Sigmoid colon (tissue), 4 donors: ENCODE results near the gene CDKAL1.

Source experiments
- POLR2AphosphoS5 ChIP-seq, 4 donors: sonication (generic); formaldehyde crosslinking; IDR thresholded peaks; one replicate each; pipeline ENCODE4 v1.6.1; 2017; ENCODE audit warnings: antibody characterized with exemption in 4 of 4
- TF ChIP-seq, protein P1 (sequence below), 4 experiments: fragments of 450-650 bp in 3 of 4; fragments of 200-600 bp in 1 of 4; IDR thresholded peaks; one replicate each; pipeline ENCODE4 v1.5.1; 2016 to 2019; ENCODE audit warnings: antibody characterized with exemption in 4 of 4, mild to moderate bottlenecking in 3 of 4, moderate library complexity in 2 of 4

DNA sequence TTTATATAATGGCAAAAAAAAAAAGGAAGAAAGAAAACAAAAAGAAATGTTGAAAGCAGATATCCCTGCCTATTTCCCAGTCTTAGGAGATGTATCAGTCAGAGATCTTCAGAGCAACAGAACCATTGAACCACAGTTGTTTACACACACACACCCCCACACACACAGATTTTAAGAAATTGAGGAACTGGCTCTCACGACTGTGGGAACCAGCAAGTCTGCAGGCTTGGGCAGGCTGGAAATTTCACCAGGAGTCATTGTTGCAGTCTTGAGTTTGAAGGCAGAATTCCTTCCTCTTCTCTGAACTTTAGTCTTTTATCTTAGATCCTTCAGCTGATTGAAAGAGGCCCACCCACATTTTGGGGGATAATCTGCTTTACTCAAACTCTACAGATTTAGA, 380.9 kb downstream of the CDKAL1 start:
- TF ChIP-seq POLR2AphosphoS5 (IDR thresholded peaks at IDR 0.05), result no peak
- TF ChIP-seq, protein P1, sequence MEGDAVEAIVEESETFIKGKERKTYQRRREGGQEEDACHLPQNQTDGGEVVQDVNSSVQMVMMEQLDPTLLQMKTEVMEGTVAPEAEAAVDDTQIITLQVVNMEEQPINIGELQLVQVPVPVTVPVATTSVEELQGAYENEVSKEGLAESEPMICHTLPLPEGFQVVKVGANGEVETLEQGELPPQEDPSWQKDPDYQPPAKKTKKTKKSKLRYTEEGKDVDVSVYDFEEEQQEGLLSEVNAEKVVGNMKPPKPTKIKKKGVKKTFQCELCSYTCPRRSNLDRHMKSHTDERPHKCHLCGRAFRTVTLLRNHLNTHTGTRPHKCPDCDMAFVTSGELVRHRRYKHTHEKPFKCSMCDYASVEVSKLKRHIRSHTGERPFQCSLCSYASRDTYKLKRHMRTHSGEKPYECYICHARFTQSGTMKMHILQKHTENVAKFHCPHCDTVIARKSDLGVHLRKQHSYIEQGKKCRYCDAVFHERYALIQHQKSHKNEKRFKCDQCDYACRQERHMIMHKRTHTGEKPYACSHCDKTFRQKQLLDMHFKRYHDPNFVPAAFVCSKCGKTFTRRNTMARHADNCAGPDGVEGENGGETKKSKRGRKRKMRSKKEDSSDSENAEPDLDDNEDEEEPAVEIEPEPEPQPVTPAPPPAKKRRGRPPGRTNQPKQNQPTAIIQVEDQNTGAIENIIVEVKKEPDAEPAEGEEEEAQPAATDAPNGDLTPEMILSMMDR (IDR thresholded peaks at IDR 0.05), result no peak
